Muscle of back (tissue), 11 donors: Measurements from ENCODE around the gene IL1RAPL1. TPM values are rescaled to one million over a fixed set of nuclear protein-coding genes. Genes with fewer than 3 reads are reported as not detected.

ENCODE experiments used
- DNase-seq, 3 donors: peaks; one replicate each; pipeline versions ENCODE4 v3.0.0 to v3.0.0-alpha.2; 2013
- polyA plus RNA-seq, 10 donors: library from polyadenylated mRNA; unstranded; fragments of 120-200 nt; gene quantifications; one replicate each; pipeline ENCODE4 v1.2.1, GENCODE V29; 2013; ENCODE audit not compliant: insufficient read length in 10 of 10

IL1RAPL1 gene
- polyA plus RNA-seq, 10 donors, result 0.65 to 1.5 (median 0.98) TPM

- peak in 2 of 3 donors; percentile 11 to 35 for DNase-seq
Measured at GRCh38 chrX:28966331-28966730, 379.1 kb downstream of the IL1RAPL1 start.

- DNase-seq, result peak in 2 of 3 donors; percentile 6 to 45
Measured at GRCh38 chrX:28969126-28969525, 381.9 kb downstream of the IL1RAPL1 start.

- DNase-seq, result no peak
Measured at GRCh38 chrX:28979877-28980276, 392.6 kb downstream of the IL1RAPL1 start.

GRCh38 chrX:28981952-28982351 is 394.7 kb downstream of the IL1RAPL1 start:
- DNase-seq, result no peak

- no peak for DNase-seq
Measured at GRCh38 chrX:28988246-28988645, 401.0 kb downstream of the IL1RAPL1 start.

- DNase-seq, result peak; percentile 43 to 83 (median 56)
Measured at GRCh38 chrX:28997706-28998463, 410.6 kb downstream of the IL1RAPL1 start.

- DNase-seq, result peak in 1 of 3 donors; percentile 26
Measured at GRCh38 chrX:28998609-28999135, 411.4 kb downstream of the IL1RAPL1 start.

- DNase-seq, result no peak
Measured at GRCh38 chrX:29012867-29013266, 425.6 kb downstream of the IL1RAPL1 start.

GRCh38 chrX:29023207-29023606 is 436.0 kb downstream of the IL1RAPL1 start:
- DNase-seq, result no peak

GRCh38 chrX:29024871-29025270 is 437.6 kb downstream of the IL1RAPL1 start:
- DNase-seq, result no peak

GRCh38 chrX:29039501-29039900 is 452.3 kb downstream of the IL1RAPL1 start:
- DNase-seq, result peak in 1 of 3 donors; percentile 23

- DNase-seq, result peak in 1 of 3 donors; percentile 35
Measured at GRCh38 chrX:29040160-29040559, 452.9 kb downstream of the IL1RAPL1 start.

- no peak for DNase-seq
Measured at GRCh38 chrX:29042341-29042740, 455.1 kb downstream of the IL1RAPL1 start.

- DNase-seq, result peak in 2 of 3 donors; percentile 40 to 76
Measured at GRCh38 chrX:29043746-29044145, 456.5 kb downstream of the IL1RAPL1 start.

GRCh38 chrX:29044423-29045184 is 457.4 kb downstream of the IL1RAPL1 start:
- DNase-seq, result peak in 1 of 3 donors; percentile 53

- no peak for DNase-seq
Measured at GRCh38 chrX:29065477-29065876, 478.2 kb downstream of the IL1RAPL1 start.

- DNase-seq, result no peak
Measured at GRCh38 chrX:29066516-29066915, 479.3 kb downstream of the IL1RAPL1 start.

GRCh38 chrX:29067351-29067750 is 480.1 kb downstream of the IL1RAPL1 start:
- DNase-seq, result no peak

GRCh38 chrX:29071525-29072320 is 484.5 kb downstream of the IL1RAPL1 start:
- peak; percentile 40 to 68 (median 58) for DNase-seq

GRCh38 chrX:29082558-29082957 is 495.3 kb downstream of the IL1RAPL1 start:
- no peak for DNase-seq

GRCh38 chrX:29083823-29084222 is 496.6 kb downstream of the IL1RAPL1 start:
- DNase-seq, result no peak

GRCh38 chrX:29090811-29091210 is 503.6 kb downstream of the IL1RAPL1 start:
- DNase-seq, result peak in 1 of 3 donors; percentile 19
